Smooth muscle cell (in vitro differentiated cells): Measurements from ENCODE around the gene PCDHGB4. TPM values are rescaled to one million over a fixed set of nuclear protein-coding genes. Genes with fewer than 3 reads are reported as not detected.
A peak's percentile ranks its signal among the peaks of the same experiment; 100 is the strongest.
"Not testable (repeated sequence)": the region's sequence is repeated elsewhere in the genome, so short reads cannot be mapped to it uniquely, and the experiment has no call there.

Experiments
- DNase-seq: peaks from one replicate; lab custom pipeline; 2025; ENCODE audit not compliant: unreplicated experiment; lab: John Stamatoyannopoulos, UW
- H2AFZ ChIP-seq: fragments of 200-600 bp; sonication (generic); 2 replicates; pipeline ENCODE4 v1.6.0; 2016; ENCODE audit warnings: antibody characterized with exemption, low read depth, mild to moderate bottlenecking
- H3F3A ChIP-seq: fragments of 200-600 bp; sonication (generic); 2 replicates; pipeline ENCODE4 v1.6.0; 2017; ENCODE audit warnings: antibody characterized with exemption, low read depth
- H3K27ac ChIP-seq: fragments of 200-600 bp; sonication (generic); 2 replicates; pipeline ENCODE4 v1.5.1; 2016; ENCODE audit warnings: low read depth, mild to moderate bottlenecking
- H3K27me3 ChIP-seq: fragments of 200-600 bp; sonication (generic); 2 replicates; pipeline ENCODE4 v1.6.1; 2016; ENCODE audit warnings: low read depth, mild to moderate bottlenecking
- H3K36me3 ChIP-seq: fragments of 200-600 bp; sonication (generic); 2 replicates; pipeline ENCODE4 v1.5.1; 2016; ENCODE audit warnings: low read depth
- H3K4me1 ChIP-seq: fragments of 200-600 bp; sonication (generic); 2 replicates; pipeline ENCODE4 v1.5.1; 2016; ENCODE audit warnings: low read depth
- H3K4me2 ChIP-seq: fragments of 200-600 bp; sonication (generic); 2 replicates; pipeline ENCODE4 v1.6.0; 2016; ENCODE audit warnings: mild to moderate bottlenecking
- H3K4me3 ChIP-seq: fragments of 200-600 bp; sonication (generic); 2 replicates; pipeline ENCODE4 v1.5.1; 2016; ENCODE audit warnings: mild to moderate bottlenecking
- H3K79me2 ChIP-seq: fragments of 200-600 bp; sonication (generic); 2 replicates; pipeline ENCODE4 v1.6.0; 2016; ENCODE audit warnings: low read depth, mild to moderate bottlenecking
- H3K9ac ChIP-seq: fragments of 200-600 bp; sonication (generic); 2 replicates; pipeline ENCODE4 v1.6.0; 2016; ENCODE audit warnings: low read depth
- H3K9me3 ChIP-seq: fragments of 200-600 bp; sonication (generic); replicated peaks from 2 replicates; pipeline ENCODE4 v1.5.1; 2016; ENCODE audit warnings: low read depth
- H4K20me1 ChIP-seq: fragments of 200-600 bp; sonication (generic); 2 replicates; pipeline ENCODE4 v1.6.0; 2016; ENCODE audit warnings: low read depth
- WGBS: methylation state at CpG from one replicate; pipeline ENCODE4 v1.1.7; 2016; ENCODE audit warnings: low lambda C conversion rate; 5-methylcytosine and 5-hydroxymethylcytosine counted together
- polyA plus RNA-seq: library from polyadenylated mRNA; unstranded; fragments of >200 nt; fragmentation: Nextera tagmentation; extraction: Ambion mirVana; gene quantifications from 2 replicates; pipeline ENCODE4 v1.2.1, GENCODE V29; 2016
- total RNA-seq: library from RNA; depleted of rRNA; stranded (reverse); fragments of >200 nt; gene quantifications from 2 replicates; pipeline ENCODE4 v1.2.3, GENCODE V29; 2014
- TF ChIP-seq, protein P1 (sequence below): fragments of 200-600 bp; sonication (generic); IDR thresholded peaks from 2 replicates; pipeline ENCODE4 v1.5.1; 2017; ENCODE audit warnings: borderline replicate concordance, mild to moderate bottlenecking, antibody characterized with exemption; ENCODE audit not compliant: insufficient read depth, poor library complexity, severe bottlenecking

PCDHGB4 gene
- total and polyA plus RNA-seq, 2 experiments from 2014 or later: 27.5 to 43.1 TPM

DNA sequence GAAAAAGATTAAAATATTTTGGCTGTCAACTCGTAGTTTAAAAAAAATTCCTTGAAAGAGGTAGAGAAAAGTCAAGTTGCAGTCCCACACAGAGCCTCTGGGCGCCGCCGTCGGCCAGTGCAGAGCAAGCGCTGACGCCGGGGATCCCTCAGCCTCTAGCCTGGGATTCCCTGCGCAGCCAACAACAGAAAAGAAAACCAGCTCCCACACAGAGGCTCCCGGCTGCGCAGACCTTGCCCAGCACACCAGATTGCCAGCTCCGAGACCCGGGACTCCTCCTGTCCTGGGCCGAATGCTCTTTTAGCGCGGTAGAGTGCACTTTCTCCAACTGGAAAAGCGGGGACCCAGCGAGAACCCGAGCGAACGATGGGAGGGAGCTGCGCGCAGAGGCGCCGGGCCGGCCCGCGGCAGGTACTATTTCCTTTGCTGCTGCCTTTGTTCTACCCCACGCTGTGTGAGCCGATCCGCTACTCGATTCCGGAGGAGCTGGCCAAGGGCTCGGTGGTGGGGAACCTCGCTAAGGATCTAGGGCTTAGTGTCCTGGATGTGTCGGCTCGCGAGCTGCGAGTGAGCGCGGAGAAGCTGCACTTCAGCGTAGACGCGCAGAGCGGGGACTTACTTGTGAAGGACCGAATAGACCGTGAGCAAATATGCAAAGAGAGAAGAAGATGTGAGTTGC lies 30.1 kb downstream of the PCDHGB4 start, which contains the start of gene PCDHGB7:
PCDHGB7 (plus strand) TSS at position 184 of the 679 bp plus-strand sequence; CDS start at position 367, 183 bp downstream.
- peak within 1 kb of the TSS; percentile 57 for H3K27ac ChIP-seq
- peak within 1 kb of the TSS; percentile 55 for H3K4me3 ChIP-seq
- peak within 1 kb of the TSS; percentile 51 for H3K9ac ChIP-seq
- WGBS: 6% methylated on average over 47 of the region's 47 CpGs
- peaks cover 32% of the 10 kb centered on the region for H3K36me3 ChIP-seq
- H2AFZ ChIP-seq: peak within 1 kb of the TSS; percentile 43
- not testable (repeated sequence) for H3F3A ChIP-seq, H4K20me1 ChIP-seq, H3K27me3 ChIP-seq, H3K4me1 ChIP-seq
- peak within 1 kb of the TSS; percentile 83 for H3K4me2 ChIP-seq
- TF ChIP-seq, protein P1, sequence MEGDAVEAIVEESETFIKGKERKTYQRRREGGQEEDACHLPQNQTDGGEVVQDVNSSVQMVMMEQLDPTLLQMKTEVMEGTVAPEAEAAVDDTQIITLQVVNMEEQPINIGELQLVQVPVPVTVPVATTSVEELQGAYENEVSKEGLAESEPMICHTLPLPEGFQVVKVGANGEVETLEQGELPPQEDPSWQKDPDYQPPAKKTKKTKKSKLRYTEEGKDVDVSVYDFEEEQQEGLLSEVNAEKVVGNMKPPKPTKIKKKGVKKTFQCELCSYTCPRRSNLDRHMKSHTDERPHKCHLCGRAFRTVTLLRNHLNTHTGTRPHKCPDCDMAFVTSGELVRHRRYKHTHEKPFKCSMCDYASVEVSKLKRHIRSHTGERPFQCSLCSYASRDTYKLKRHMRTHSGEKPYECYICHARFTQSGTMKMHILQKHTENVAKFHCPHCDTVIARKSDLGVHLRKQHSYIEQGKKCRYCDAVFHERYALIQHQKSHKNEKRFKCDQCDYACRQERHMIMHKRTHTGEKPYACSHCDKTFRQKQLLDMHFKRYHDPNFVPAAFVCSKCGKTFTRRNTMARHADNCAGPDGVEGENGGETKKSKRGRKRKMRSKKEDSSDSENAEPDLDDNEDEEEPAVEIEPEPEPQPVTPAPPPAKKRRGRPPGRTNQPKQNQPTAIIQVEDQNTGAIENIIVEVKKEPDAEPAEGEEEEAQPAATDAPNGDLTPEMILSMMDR: peak; percentile 78
- H3K9me3 ChIP-seq: peaks cover 20% of the 10 kb centered on the region
- peaks cover 69% of the 10 kb centered on the region for H3K79me2 ChIP-seq
- DNase-seq: peak; percentile 36

DNA sequence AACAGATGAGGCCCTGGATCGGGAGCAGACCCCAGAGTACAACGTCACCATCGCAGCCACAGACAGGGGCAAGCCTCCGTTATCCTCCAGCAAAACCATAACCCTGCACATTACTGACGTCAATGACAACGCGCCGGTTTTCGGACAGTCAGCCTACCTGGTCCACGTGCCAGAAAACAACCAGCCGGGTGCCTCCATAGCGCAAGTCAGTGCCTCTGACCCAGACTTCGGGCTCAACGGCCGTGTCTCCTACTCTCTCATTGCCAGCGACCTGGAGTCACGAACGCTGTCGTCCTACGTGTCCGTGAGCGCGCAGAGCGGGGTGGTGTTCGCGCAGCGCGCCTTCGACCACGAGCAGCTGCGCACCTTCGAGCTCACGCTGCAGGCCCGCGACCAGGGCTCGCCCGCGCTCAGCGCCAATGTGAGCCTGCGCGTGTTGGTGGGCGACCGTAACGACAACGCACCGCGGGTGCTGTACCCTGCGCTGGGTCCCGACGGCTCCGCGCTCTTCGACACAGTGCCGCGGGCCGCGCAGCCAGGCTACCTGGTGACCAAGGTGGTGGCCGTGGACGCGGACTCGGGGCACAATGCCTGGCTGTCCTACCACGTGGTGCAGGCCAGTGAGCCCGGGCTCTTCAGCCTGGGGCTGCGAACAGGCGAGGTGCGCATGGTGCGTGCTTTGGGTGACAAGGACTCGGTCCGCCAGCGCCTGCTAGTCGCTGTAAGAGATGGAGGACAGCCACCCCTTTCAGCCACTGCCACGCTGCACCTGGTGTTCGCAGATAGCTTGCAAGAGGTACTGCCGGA lies 31.8 kb downstream of the PCDHGB4 start:
- Histone ChIP-seq H3K4me3 (no peak overlapping the region), H3K4me1 (peaks cover 5% of the 10 kb centered on the region), H3K9ac (no peak overlapping the region), H4K20me1 (no peaks in the 10 kb centered on the region), H3K79me2 (peaks cover 75% of the 10 kb centered on the region), H3K9me3 (peaks cover 34% of the 10 kb centered on the region), H3K36me3 (peaks cover 47% of the 10 kb centered on the region), H3F3A (peaks cover 5% of the 10 kb centered on the region), H2AFZ (no peak overlapping the region), H3K27ac (no peak overlapping the region), H3K27me3 (no peaks in the 10 kb centered on the region), H3K4me2 (no peak overlapping the region)
- DNase-seq: no peak
- WGBS: 97% methylated on average over 63 of the region's 74 CpGs
- TF ChIP-seq, protein P1: no peak

DNA sequence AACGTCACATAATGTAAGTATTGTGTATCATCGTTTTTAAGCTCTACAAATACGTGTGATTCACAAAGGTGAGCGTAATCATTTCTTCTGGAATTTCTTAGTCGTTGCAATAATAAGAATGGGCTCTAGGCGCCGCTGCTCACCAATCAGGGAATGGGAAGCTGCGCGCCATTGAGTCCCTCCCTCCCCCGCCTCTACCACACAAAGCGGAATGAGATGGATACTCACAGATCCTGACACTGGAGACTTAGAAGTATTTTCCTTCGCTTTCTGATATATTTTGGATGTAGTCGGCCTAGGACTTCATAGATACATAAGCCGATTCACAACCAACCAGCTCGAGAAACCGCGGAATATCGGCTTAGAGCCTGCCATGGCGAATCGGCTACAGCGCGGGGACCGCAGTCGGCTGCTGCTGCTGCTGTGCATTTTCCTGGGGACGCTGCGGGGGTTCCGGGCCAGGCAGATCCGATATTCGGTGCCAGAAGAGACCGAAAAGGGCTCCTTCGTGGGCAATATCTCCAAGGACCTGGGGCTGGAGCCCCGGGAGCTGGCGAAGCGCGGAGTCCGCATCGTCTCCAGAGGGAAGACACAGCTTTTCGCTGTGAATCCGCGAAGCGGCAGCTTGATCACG lies 33.5 kb downstream of the PCDHGB4 start, which contains the start of gene PCDHGA11:
PCDHGA11 (plus strand) TSS at position 197 of the 634 bp plus-strand sequence; CDS start at position 374, 177 bp downstream.
- TF ChIP-seq, protein P1: peak; percentile 30
- Histone ChIP-seq H4K20me1 (no peaks in the 10 kb centered on the region), H3K27ac (no peak within 1 kb of the TSS), H3K4me2 (peak within 1 kb of the TSS; percentile 67), H3F3A (peaks cover 5% of the 10 kb centered on the region), H3K79me2 (peaks cover 79% of the 10 kb centered on the region), H3K36me3 (peaks cover 57% of the 10 kb centered on the region), H3K4me3 (peak within 1 kb of the TSS; percentile 50), H3K9me3 (peaks cover 51% of the 10 kb centered on the region), H3K27me3 (no peaks in the 10 kb centered on the region), H2AFZ (peak within 1 kb of the TSS; percentile 44), H3K4me1 (peaks cover 5% of the 10 kb centered on the region), H3K9ac (peak within 1 kb of the TSS; percentile 19)
- 38% methylated on average over 42 of the region's 42 CpGs for WGBS
- DNase-seq: no peak
